BLaER1 (cell line): ENCODE results near the gene AADAC.

Experiments used
- H3K27ac ChIP-seq: shearing (Covaris generic); formaldehyde crosslinking; 2 replicates; pipeline ENCODE4 v1.8.1; 2022
- H3K27me3 ChIP-seq: shearing (Covaris generic); formaldehyde crosslinking; 2 replicates; pipeline ENCODE4 v1.8.1; 2022
- H3K36me3 ChIP-seq: shearing (Covaris generic); formaldehyde crosslinking; 2 replicates; pipeline ENCODE4 v1.8.1; 2022
- H3K4me1 ChIP-seq: shearing (Covaris generic); formaldehyde crosslinking; 2 replicates; pipeline ENCODE4 v1.8.1; 2022
- H3K4me2 ChIP-seq: shearing (Covaris generic); formaldehyde crosslinking; 2 replicates; pipeline ENCODE4 v1.8.1; 2022
- H3K4me3 ChIP-seq: shearing (Covaris generic); formaldehyde crosslinking; 2 replicates; pipeline ENCODE4 v1.8.1; 2022
- H3K9ac ChIP-seq: shearing (Covaris generic); formaldehyde crosslinking; 2 replicates; pipeline ENCODE4 v1.8.1; 2022
- H3K9me3 ChIP-seq: shearing (Covaris generic); formaldehyde crosslinking; 2 replicates; pipeline ENCODE4 v1.8.1; 2022
- H4K20me1 ChIP-seq: shearing (Covaris generic); formaldehyde crosslinking; 2 replicates; pipeline ENCODE4 v1.8.1; 2022
- Cebpa-rat ChIP-seq: shearing (Covaris generic); IDR thresholded peaks from 2 replicates; pipeline ENCODE4 v1.8.1; 2022

AADAC gene

GRCh38 chr3:151852074-151852811, 38.3 kb downstream of the AADAC start:
- Histone ChIP-seq H3K4me3 (no peak overlapping the region), H3K27me3 (no peaks in the 10 kb centered on the region), H3K9ac (no peak overlapping the region), H3K4me1 (peaks cover 5% of the 10 kb centered on the region; the same call in 1 of the 2 replicates), H3K27ac (no peak overlapping the region; the same call in 1 of the 2 replicates), H4K20me1 (no peaks in the 10 kb centered on the region), H3K36me3 (no peaks in the 10 kb centered on the region), H3K4me2 (no peak overlapping the region), H3K9me3 (peaks cover 26% of the 10 kb centered on the region)
- no peak for TF ChIP-seq Cebpa-rat

- no peak for TF ChIP-seq Cebpa-rat
- no peak overlapping the region for H3K9ac ChIP-seq
- no peak overlapping the region for H3K4me2 ChIP-seq
- H3K36me3 ChIP-seq: no peaks in the 10 kb centered on the region
- no peaks in the 10 kb centered on the region for H3K27me3 ChIP-seq
- H3K4me3 ChIP-seq: no peak overlapping the region
- no peak overlapping the region for H3K27ac ChIP-seq
- H3K4me1 ChIP-seq: peaks cover 5% of the 10 kb centered on the region; the same call in 1 of the 2 replicates
- H3K9me3 ChIP-seq: peaks cover 12% of the 10 kb centered on the region
- no peaks in the 10 kb centered on the region for H4K20me1 ChIP-seq
Observed at GRCh38 chr3:151856118-151856517, 42.2 kb downstream of the AADAC start.

GRCh38 chr3:151856641-151857040, 42.7 kb downstream of the AADAC start:
- Histone ChIP-seq H3K36me3 (no peaks in the 10 kb centered on the region), H3K4me2 (no peak overlapping the region), H3K27ac (no peak overlapping the region), H3K4me1 (peaks cover 5% of the 10 kb centered on the region; the same call in 1 of the 2 replicates), H3K27me3 (no peaks in the 10 kb centered on the region), H3K4me3 (no peak overlapping the region), H3K9me3 (peaks cover 9% of the 10 kb centered on the region), H3K9ac (no peak overlapping the region), H4K20me1 (no peaks in the 10 kb centered on the region)
- no peak for TF ChIP-seq Cebpa-rat

GRCh38 chr3:151859233-151859673, 45.3 kb downstream of the AADAC start:
- H3K27ac ChIP-seq: no peak overlapping the region
- H3K4me3 ChIP-seq: no peak overlapping the region
- no peak overlapping the region for H3K4me2 ChIP-seq
- TF ChIP-seq Cebpa-rat: no peak
- H4K20me1 ChIP-seq: no peaks in the 10 kb centered on the region
- no peaks in the 10 kb centered on the region for H3K36me3 ChIP-seq
- no peak overlapping the region for H3K9ac ChIP-seq
- no peaks in the 10 kb centered on the region for H3K9me3 ChIP-seq
- H3K27me3 ChIP-seq: no peaks in the 10 kb centered on the region
- H3K4me1 ChIP-seq: no peaks in the 10 kb centered on the region

- no peak for TF ChIP-seq Cebpa-rat
- Histone ChIP-seq H3K4me1 (no peaks in the 10 kb centered on the region), H3K4me2 (no peak overlapping the region), H3K27me3 (no peaks in the 10 kb centered on the region), H3K9me3 (no peaks in the 10 kb centered on the region), H3K36me3 (no peaks in the 10 kb centered on the region), H3K4me3 (no peak overlapping the region), H4K20me1 (no peaks in the 10 kb centered on the region), H3K27ac (no peak overlapping the region), H3K9ac (no peak overlapping the region)
Observed at GRCh38 chr3:151859905-151860304, 46.0 kb downstream of the AADAC start.

- H3K9me3 ChIP-seq: no peaks in the 10 kb centered on the region
- TF ChIP-seq Cebpa-rat: no peak
- H3K9ac ChIP-seq: no peak overlapping the region
- no peaks in the 10 kb centered on the region for H3K27me3 ChIP-seq
- H3K36me3 ChIP-seq: no peaks in the 10 kb centered on the region
- no peak overlapping the region for H3K27ac ChIP-seq
- no peaks in the 10 kb centered on the region for H3K4me1 ChIP-seq
- H4K20me1 ChIP-seq: no peaks in the 10 kb centered on the region
- H3K4me2 ChIP-seq: no peak overlapping the region
- H3K4me3 ChIP-seq: no peak overlapping the region
Observed at GRCh38 chr3:151863611-151864010, 49.7 kb downstream of the AADAC start.

- H4K20me1 ChIP-seq: no peaks in the 10 kb centered on the region
- TF ChIP-seq Cebpa-rat: no peak
- no peak overlapping the region for H3K4me3 ChIP-seq
- no peaks in the 10 kb centered on the region for H3K36me3 ChIP-seq
- no peak overlapping the region for H3K4me2 ChIP-seq
- H3K9ac ChIP-seq: no peak overlapping the region
- H3K4me1 ChIP-seq: no peaks in the 10 kb centered on the region
- no peaks in the 10 kb centered on the region for H3K27me3 ChIP-seq
- no peaks in the 10 kb centered on the region for H3K9me3 ChIP-seq
- no peak overlapping the region for H3K27ac ChIP-seq
Observed at GRCh38 chr3:151864423-151865101, 50.6 kb downstream of the AADAC start.

- H3K9me3 ChIP-seq: no peaks in the 10 kb centered on the region
- H3K27ac ChIP-seq: no peak overlapping the region
- no peaks in the 10 kb centered on the region for H3K36me3 ChIP-seq
- no peak for TF ChIP-seq Cebpa-rat
- no peak overlapping the region for H3K9ac ChIP-seq
- no peak overlapping the region for H3K4me2 ChIP-seq
- H4K20me1 ChIP-seq: no peaks in the 10 kb centered on the region
- peaks cover 8% of the 10 kb centered on the region for H3K4me1 ChIP-seq
- no peak overlapping the region for H3K4me3 ChIP-seq
- H3K27me3 ChIP-seq: no peaks in the 10 kb centered on the region
Observed at GRCh38 chr3:151866711-151867410, 52.9 kb downstream of the AADAC start.

- no peaks in the 10 kb centered on the region for H3K9me3 ChIP-seq
- no peak overlapping the region for H3K9ac ChIP-seq
- no peak overlapping the region for H3K27ac ChIP-seq
- no peak overlapping the region for H3K4me3 ChIP-seq
- TF ChIP-seq Cebpa-rat: no peak
- H3K4me1 ChIP-seq: peaks cover 16% of the 10 kb centered on the region
- no peaks in the 10 kb centered on the region for H3K36me3 ChIP-seq
- no peak overlapping the region for H3K4me2 ChIP-seq
- H4K20me1 ChIP-seq: no peaks in the 10 kb centered on the region
- H3K27me3 ChIP-seq: no peaks in the 10 kb centered on the region
Observed at GRCh38 chr3:151867666-151868065, 53.8 kb downstream of the AADAC start.

- Histone ChIP-seq H3K4me1 (peaks cover 17% of the 10 kb centered on the region), H3K36me3 (no peaks in the 10 kb centered on the region), H3K9me3 (no peaks in the 10 kb centered on the region), H3K27ac (no peak overlapping the region), H3K4me3 (no peak overlapping the region), H3K9ac (no peak overlapping the region), H3K4me2 (no peak overlapping the region), H3K27me3 (no peaks in the 10 kb centered on the region), H4K20me1 (no peaks in the 10 kb centered on the region)
- no peak for TF ChIP-seq Cebpa-rat
Observed at GRCh38 chr3:151869181-151869580, 55.3 kb downstream of the AADAC start.
